Chondrocyte (in vitro differentiated cells): ENCODE results near the gene TGM1. TPM values are rescaled to one million over a fixed set of nuclear protein-coding genes. Genes with fewer than 3 reads are reported as not detected.

Experiments used
- total RNA-seq: library from RNA; stranded (reverse); gene quantifications from 3 replicates; pipeline ENCODE4 v1.2.1, GENCODE V29; 2021

The TGM1 gene
- total RNA-seq, 1 donor from 2014 or later: 3.3 TPM

Other genes starting within 250 kb of the TGM1 start
- 0.34 to 0.60 TPM (median 0.54 TPM) in 3 replicates for gene CARMIL3, start 211.2 kb downstream of the TGM1 start, total RNA-seq
- not detected in 3 replicates for gene CPNE6, start 191.6 kb downstream of the TGM1 start, total RNA-seq
- gene PCK2, start 168.9 kb downstream of the TGM1 start, total RNA-seq: 18.7 to 126 TPM (median 118 TPM) in 3 replicates
- gene DCAF11, start 148.4 kb downstream of the TGM1 start, total RNA-seq: 30.7 to 41.5 TPM (median 32.9 TPM) in 3 replicates
- gene NRL, start 148.2 kb downstream of the TGM1 start, total RNA-seq: 1.2 to 1.6 TPM (median 1.3 TPM) in 3 replicates
- gene FITM1, start 132.5 kb downstream of the TGM1 start, total RNA-seq: 0.27 TPM in 1 of 3 replicates, not detected in the others
- gene PSME1, start 127.0 kb downstream of the TGM1 start, total RNA-seq: 59.2 to 76.1 TPM (median 64.9 TPM) in 3 replicates
- 14.0 to 15.3 TPM (median 14.8 TPM) in 3 replicates for gene EMC9, start 121.6 kb downstream of the TGM1 start, total RNA-seq
- gene PSME2, start 116.6 kb downstream of the TGM1 start, total RNA-seq: 53.6 to 78.7 TPM (median 59.7 TPM) in 3 replicates
- gene RNF31, start 115.7 kb downstream of the TGM1 start, total RNA-seq: 38.8 to 50.6 TPM (median 45.8 TPM) in 3 replicates
- 28.9 to 38.4 TPM (median 37.8 TPM) in 3 replicates for gene IRF9, start 101.9 kb downstream of the TGM1 start, total RNA-seq
- gene REC8, start 91.1 kb downstream of the TGM1 start, total RNA-seq: 4.4 to 7.9 TPM (median 5.0 TPM) in 3 replicates
- gene IPO4, start 74.4 kb downstream of the TGM1 start, total RNA-seq: 26.7 to 46.2 TPM (median 27.4 TPM) in 3 replicates
- 60.3 to 92.0 TPM (median 61.0 TPM) in 3 replicates for gene TM9SF1, start 67.7 kb downstream of the TGM1 start, total RNA-seq
- gene TSSK4, start 57.5 kb downstream of the TGM1 start, total RNA-seq: 0.46 TPM in 1 of 3 replicates, not detected in the others
- 33.1 to 36.1 TPM (median 35.3 TPM) in 3 replicates for gene CHMP4A, start 49.7 kb downstream of the TGM1 start, total RNA-seq
- gene MDP1, start 47.1 kb downstream of the TGM1 start, total RNA-seq: 23.2 to 25.7 TPM (median 23.6 TPM) in 3 replicates
- gene NEDD8, start 30.8 kb downstream of the TGM1 start, total RNA-seq: 154 to 169 TPM (median 159 TPM) in 3 replicates
- 43.1 to 66.5 TPM (median 47.9 TPM) in 3 replicates for gene GMPR2, start 30.2 kb downstream of the TGM1 start, total RNA-seq
- gene TINF2, start 20.6 kb downstream of the TGM1 start, total RNA-seq: 60.1 to 85.5 TPM (median 72.6 TPM) in 3 replicates
- gene RABGGTA, start 8.4 kb upstream of the TGM1 start, total RNA-seq: 27.0 to 34.9 TPM (median 27.4 TPM) in 3 replicates
- 25.6 to 41.4 TPM (median 29.3 TPM) in 3 replicates for gene DHRS1, start 36.6 kb upstream of the TGM1 start, total RNA-seq
- 19.4 to 30.4 TPM (median 20.7 TPM) in 3 replicates for gene NOP9, start 36.7 kb upstream of the TGM1 start, total RNA-seq
- gene CIDEB, start 44.8 kb upstream of the TGM1 start, total RNA-seq: not detected in 3 replicates
- 8.8 to 18.4 TPM (median 9.1 TPM) in 3 replicates for gene LTB4R2, start 47.0 kb upstream of the TGM1 start, total RNA-seq
- gene LTB4R, start 48.3 kb upstream of the TGM1 start, total RNA-seq: 6.1 to 12.0 TPM (median 7.3 TPM) in 3 replicates
- 1.5 to 5.2 TPM (median 3.3 TPM) in 3 replicates for gene ADCY4, start 71.9 kb upstream of the TGM1 start, total RNA-seq
- gene RIPK3, start 76.8 kb upstream of the TGM1 start, total RNA-seq: 0.80 to 1.3 TPM (median 0.90 TPM) in 3 replicates
- gene NFATC4, start 105.0 kb upstream of the TGM1 start, total RNA-seq: 93.4 to 99.2 TPM (median 97.7 TPM) in 3 replicates
- gene NYNRIN, start 135.8 kb upstream of the TGM1 start, total RNA-seq: 20.0 to 32.1 TPM (median 21.0 TPM) in 3 replicates
- gene CBLN3, start 166.5 kb upstream of the TGM1 start, total RNA-seq: 5.2 to 6.1 TPM (median 5.5 TPM) in 3 replicates
- 44.4 to 53.8 TPM (median 53.7 TPM) in 3 replicates for gene KHNYN, start 166.8 kb upstream of the TGM1 start, total RNA-seq
- 34.6 to 52.9 TPM (median 35.3 TPM) in 3 replicates for gene SDR39U1, start 179.6 kb upstream of the TGM1 start, total RNA-seq
- gene CMA1, start 245.1 kb upstream of the TGM1 start, total RNA-seq: not detected in 3 replicates